ENCODE results near the gene LRIG1. TPM values are rescaled to one million over a fixed set of nuclear protein-coding genes. Genes with fewer than 3 reads are reported as not detected.

LRIG1 gene
- total RNA-seq, 1 experiment from 2014 or later, result 2.2 TPM

GRCh38 chr3:66344848-66345578, 155.8 kb downstream of the LRIG1 start:
- intact Hi-C loops (cut with micrococcal nuclease), result no loop called here
- no peak overlapping the region for H3K4me2 ChIP-seq (ENCODE audit: low read length)
- no peak overlapping the region for H2AFZ ChIP-seq (ENCODE audit: low read length)
- H3K79me2 ChIP-seq (ENCODE audit: low read length), result no peaks in the 10 kb centered on the region
- H3K36me3 ChIP-seq (ENCODE audit: low read depth, low read length), result no peaks in the 10 kb centered on the region
- ATAC-seq (no peak), DNase-seq (no peak)
- no peak overlapping the region for H3K9ac ChIP-seq (ENCODE audit: low read length)
- ChIA-PET POLR2A (ENCODE audit: unreplicated experiment) (no interaction called here), CTCF (no interaction called here)
- H4K20me1 ChIP-seq (ENCODE audit: low read length), result no peaks in the 10 kb centered on the region
- no peaks in the 10 kb centered on the region for H3K27me3 ChIP-seq (ENCODE audit: low read length)
- no peak overlapping the region for H3K27ac ChIP-seq (ENCODE audit: low read length)
- no peaks in the 10 kb centered on the region for H3K9me3 ChIP-seq (ENCODE audit: low read length)
- TF ChIP-seq, protein P1, sequence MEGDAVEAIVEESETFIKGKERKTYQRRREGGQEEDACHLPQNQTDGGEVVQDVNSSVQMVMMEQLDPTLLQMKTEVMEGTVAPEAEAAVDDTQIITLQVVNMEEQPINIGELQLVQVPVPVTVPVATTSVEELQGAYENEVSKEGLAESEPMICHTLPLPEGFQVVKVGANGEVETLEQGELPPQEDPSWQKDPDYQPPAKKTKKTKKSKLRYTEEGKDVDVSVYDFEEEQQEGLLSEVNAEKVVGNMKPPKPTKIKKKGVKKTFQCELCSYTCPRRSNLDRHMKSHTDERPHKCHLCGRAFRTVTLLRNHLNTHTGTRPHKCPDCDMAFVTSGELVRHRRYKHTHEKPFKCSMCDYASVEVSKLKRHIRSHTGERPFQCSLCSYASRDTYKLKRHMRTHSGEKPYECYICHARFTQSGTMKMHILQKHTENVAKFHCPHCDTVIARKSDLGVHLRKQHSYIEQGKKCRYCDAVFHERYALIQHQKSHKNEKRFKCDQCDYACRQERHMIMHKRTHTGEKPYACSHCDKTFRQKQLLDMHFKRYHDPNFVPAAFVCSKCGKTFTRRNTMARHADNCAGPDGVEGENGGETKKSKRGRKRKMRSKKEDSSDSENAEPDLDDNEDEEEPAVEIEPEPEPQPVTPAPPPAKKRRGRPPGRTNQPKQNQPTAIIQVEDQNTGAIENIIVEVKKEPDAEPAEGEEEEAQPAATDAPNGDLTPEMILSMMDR (conservative IDR thresholded peaks at IDR 0.05; ENCODE audit: low read depth, low read length), result no peak
- no peak for TF ChIP-seq EZH2 (IDR thresholded peaks at IDR 0.05; ENCODE audit: low read length, unreplicated experiment)
- no peak for TF ChIP-seq EZH2phosphoT487 (IDR thresholded peaks at IDR 0.05; ENCODE audit: borderline replicate concordance, low read length)
- no peaks in the 10 kb centered on the region for H3F3A ChIP-seq (ENCODE audit: low read length, unreplicated experiment)
- H3K4me1 ChIP-seq (ENCODE audit: insufficient read depth, low read length), result no peaks in the 10 kb centered on the region
- no TSS peak for BruUV-seq (replicated peaks)
- H3K9me2 ChIP-seq (replicated peaks; ENCODE audit: low read length), result no peaks in the 10 kb centered on the region
- no peak overlapping the region for H3K4me3 ChIP-seq (ENCODE audit: low read length)

- no peak overlapping the region for H3K4me2 ChIP-seq (ENCODE audit: low read length)
- H2AFZ ChIP-seq (ENCODE audit: low read length), result no peak overlapping the region
- peaks cover 1% of the 10 kb centered on the region; the same call in 1 of the 2 replicates for H3K4me1 ChIP-seq (ENCODE audit: insufficient read depth, low read length)
- ChIA-PET CTCF (no interaction called here), POLR2A (ENCODE audit: unreplicated experiment) (no interaction called here)
- no peaks in the 10 kb centered on the region for H4K20me1 ChIP-seq (ENCODE audit: low read length)
- no peak for ATAC-seq
- H3K79me2 ChIP-seq (ENCODE audit: low read length), result no peaks in the 10 kb centered on the region
- no peaks in the 10 kb centered on the region for H3K27me3 ChIP-seq (ENCODE audit: low read length)
- no peak overlapping the region for H3K9ac ChIP-seq (ENCODE audit: low read length)
- TF ChIP-seq EZH2phosphoT487 (IDR thresholded peaks at IDR 0.05; ENCODE audit: borderline replicate concordance, low read length), result no peak
- no peak for TF ChIP-seq EZH2 (IDR thresholded peaks at IDR 0.05; ENCODE audit: low read length, unreplicated experiment)
- TF ChIP-seq, protein P1 (conservative IDR thresholded peaks at IDR 0.05; ENCODE audit: low read depth, low read length), result no peak
- no peak for DNase-seq
- intact Hi-C loops (cut with micrococcal nuclease), result no loop called here
- no peaks in the 10 kb centered on the region for H3K9me3 ChIP-seq (ENCODE audit: low read length)
- H3K36me3 ChIP-seq (ENCODE audit: low read depth, low read length), result no peaks in the 10 kb centered on the region
- no TSS peak for BruUV-seq (replicated peaks)
- no peak overlapping the region for H3K4me3 ChIP-seq (ENCODE audit: low read length)
- no peaks in the 10 kb centered on the region for H3K9me2 ChIP-seq (replicated peaks; ENCODE audit: low read length)
- no peaks in the 10 kb centered on the region for H3F3A ChIP-seq (ENCODE audit: low read length, unreplicated experiment)
- H3K27ac ChIP-seq (ENCODE audit: low read length), result no peak overlapping the region
Measured at GRCh38 chr3:66344391-66344811, 156.4 kb downstream of the LRIG1 start.

GRCh38 chr3:66342717-66343356, 158.0 kb downstream of the LRIG1 start:
- TF ChIP-seq, protein P1 (conservative IDR thresholded peaks at IDR 0.05; ENCODE audit: low read depth, low read length), result no peak
- TF ChIP-seq EZH2 (IDR thresholded peaks at IDR 0.05; ENCODE audit: low read length, unreplicated experiment) (no peak), EZH2phosphoT487 (IDR thresholded peaks at IDR 0.05; ENCODE audit: borderline replicate concordance, low read length) (no peak)
- no peak overlapping the region for H3K4me3 ChIP-seq (ENCODE audit: low read length)
- no peaks in the 10 kb centered on the region for H3K9me2 ChIP-seq (replicated peaks; ENCODE audit: low read length)
- H3K4me1 ChIP-seq (ENCODE audit: insufficient read depth, low read length), result peaks cover 5% of the 10 kb centered on the region; the same call in 1 of the 2 replicates
- H3K79me2 ChIP-seq (ENCODE audit: low read length), result no peaks in the 10 kb centered on the region
- no TSS peak for BruUV-seq (replicated peaks)
- no peaks in the 10 kb centered on the region for H3F3A ChIP-seq (ENCODE audit: low read length, unreplicated experiment)
- no peak overlapping the region for H3K9ac ChIP-seq (ENCODE audit: low read length)
- no peak overlapping the region for H2AFZ ChIP-seq (ENCODE audit: low read length)
- H3K9me3 ChIP-seq (ENCODE audit: low read length), result no peaks in the 10 kb centered on the region
- H3K27ac ChIP-seq (ENCODE audit: low read length), result no peak overlapping the region
- ATAC-seq (no peak), DNase-seq (no peak)
- CTCF ChIA-PET, result no interaction called here
- no peaks in the 10 kb centered on the region for H3K36me3 ChIP-seq (ENCODE audit: low read depth, low read length)
- H4K20me1 ChIP-seq (ENCODE audit: low read length), result no peaks in the 10 kb centered on the region
- no peak overlapping the region for H3K4me2 ChIP-seq (ENCODE audit: low read length)
- POLR2A ChIA-PET (ENCODE audit: unreplicated experiment), result no interaction called here
- intact Hi-C loops (cut with micrococcal nuclease), result no loop called here
- no peaks in the 10 kb centered on the region for H3K27me3 ChIP-seq (ENCODE audit: low read length)

Data from PC-3 (cell line).